B cell (primary cell): ENCODE measurements around the gene CNGA2. TPM values are rescaled to one million over a fixed set of nuclear protein-coding genes. Genes with fewer than 3 reads are reported as not detected.

Experiments
- ATAC-seq: fragments of 200-7000 bp; cut with Tn5 transposase; one replicate; pipeline ENCODE4 v1.10.0; 2021; ENCODE audit warnings: low read depth, mild to moderate bottlenecking, moderate number of reproducible peaks, moderate library complexity
- CTCF ChIA-PET: fragments of 350-600 bp; sonication (Branson Sonifier 250); formaldehyde crosslinking; loops from one replicate; lab custom pipeline; 2021; ENCODE audit warnings: antibody characterized with exemption, inconsistent platforms; lab: Charles Lee
- POLR2A ChIA-PET: fragments of 350-600 bp; sonication (Branson Sonifier 250); formaldehyde crosslinking; loops from one replicate; lab custom pipeline; 2021; ENCODE audit warnings: antibody characterized with exemption; lab: Charles Lee
- DNase-seq: peaks from one replicate; pipeline ENCODE4 v3.0.0; 2013
- H2AFZ ChIP-seq: 2 replicates; pipeline ENCODE4 v1.6.1; 2012; ENCODE audit warnings: mild to moderate bottlenecking, low read depth, low read length; ENCODE audit not compliant: insufficient read depth, poor library complexity, severe bottlenecking
- H3K27ac ChIP-seq, 2 donors: 1 replicate in 1 of 2; 2 replicates in 1 of 2; pipeline ENCODE4 v1.5.1; 2012 to 2013; ENCODE audit warnings: low read length in 2 of 2, mild to moderate bottlenecking in 2 of 2, moderate library complexity in 1 of 2
- H3K27me3 ChIP-seq, 4 experiments: fragments of 200-600 bp in 1 of 4; sonication (generic) in 1 of 4; replicated peaks in 1 of 4; 1 replicate in 2 of 4; 2 replicates in 2 of 4; pipeline versions ENCODE4 v1.6.1 to v1.7.0; 2013 to 2016; ENCODE audit warnings: low read length in 3 of 4, mild to moderate bottlenecking in 2 of 4, mixed read lengths in 1 of 4, moderate library complexity in 1 of 4; ENCODE audit not compliant: insufficient read depth in 4 of 4, control insufficient read depth in 3 of 4; ENCODE audit errors: control extremely low read depth in 1 of 4
- H3K36me3 ChIP-seq, 2 experiments: replicated peaks in 1 of 2; 1 replicate in 1 of 2; 2 replicates in 1 of 2; pipeline versions ENCODE4 v1.6.1 to v1.7.1; 2013; ENCODE audit warnings: low read length in 1 of 2; ENCODE audit not compliant: insufficient read depth in 2 of 2, control insufficient read depth in 1 of 2; ENCODE audit errors: control extremely low read depth in 1 of 2, extremely low read depth in 1 of 2
- H3K4me1 ChIP-seq, 2 donors: fragments of 200-600 bp in 1 of 2; sonication (generic) in 1 of 2; 1 replicate in 1 of 2; 2 replicates in 1 of 2; pipeline versions ENCODE4 v1.5.1 to v1.6.1; 2013 to 2017; ENCODE audit warnings: low read length in 2 of 2; ENCODE audit not compliant: control insufficient read depth in 2 of 2, insufficient read depth in 2 of 2
- H3K4me2 ChIP-seq: replicated peaks from 2 replicates; pipeline ENCODE3; 2012; ENCODE audit warnings: mild to moderate bottlenecking, low read depth, low read length; ENCODE audit not compliant: poor library complexity, severe bottlenecking
- H3K4me3 ChIP-seq, 5 experiments: fragments of 200-600 bp in 1 of 5; sonication (generic) in 1 of 5; 1 replicate in 3 of 5; 2 replicates in 2 of 5; pipeline versions ENCODE4 v1.5.1 to v1.7.0; 2011 to 2016; ENCODE audit warnings: low read length in 4 of 5, mild to moderate bottlenecking in 4 of 5, low read depth in 2 of 5, control low read depth in 1 of 5, moderate library complexity in 1 of 5; ENCODE audit not compliant: insufficient read depth in 1 of 5; ENCODE audit errors: control extremely low read depth in 1 of 5, extremely low read depth in 1 of 5
- H3K79me2 ChIP-seq: fragments of 200-600 bp; sonication (generic); one replicate; pipeline ENCODE4 v1.6.0; 2016; ENCODE audit warnings: low read length; ENCODE audit not compliant: control insufficient read depth, insufficient read depth
- H3K9ac ChIP-seq: fragments of 200-600 bp; sonication (generic); 2 replicates; pipeline ENCODE4 v1.6.1; 2017; ENCODE audit warnings: mild to moderate bottlenecking, low read length, moderate library complexity
- H3K9me3 ChIP-seq, 3 donors: one replicate each; pipeline versions ENCODE4 v1.6.1 to v1.7.1; 2013; ENCODE audit warnings: low read length in 2 of 3; ENCODE audit not compliant: control insufficient read depth in 2 of 3, insufficient read depth in 1 of 3; ENCODE audit errors: control extremely low read depth in 1 of 3
- H4K20me1 ChIP-seq: 2 replicates; pipeline ENCODE4 v1.6.0; 2012; ENCODE audit warnings: mild to moderate bottlenecking, low read length; ENCODE audit not compliant: insufficient read depth, control insufficient read depth, poor library complexity, severe bottlenecking
- H3K27ac Mint-ChIP-seq: one replicate; pipeline ENCODE4 v1.8.0; 2021; ENCODE audit warnings: mixed read lengths
- H3K27me3 Mint-ChIP-seq: one replicate; pipeline ENCODE4 v1.8.0; 2021; ENCODE audit warnings: mixed read lengths
- H3K4me1 Mint-ChIP-seq: one replicate; pipeline ENCODE4 v1.8.0; 2021; ENCODE audit warnings: mixed read lengths
- H3K4me3 Mint-ChIP-seq: one replicate; pipeline ENCODE4 v1.8.0; 2021; ENCODE audit warnings: mixed read lengths
- H3K9me3 Mint-ChIP-seq: one replicate; pipeline ENCODE4 v1.8.0; 2022; ENCODE audit warnings: mixed read lengths; ENCODE audit not compliant: insufficient read depth
- EZH2 ChIP-seq: IDR thresholded peaks from 2 replicates; pipeline ENCODE4 v1.6.1; 2012; ENCODE audit warnings: borderline replicate concordance, low read depth, mild to moderate bottlenecking, moderate library complexity, low read length; ENCODE audit not compliant: insufficient read depth, poor library complexity, severe bottlenecking
- WGBS: methylation state at CpG from one replicate; pipeline ENCODE4 v1.1.5; 2013; ENCODE audit warnings: missing lambda C conversion rate; ENCODE audit not compliant: insufficient coverage; 5-methylcytosine and 5-hydroxymethylcytosine counted together
- intact Hi-C: fragments of 100-400 bp; cut with micrococcal nuclease; formaldehyde crosslinking; loops from one replicate; pipeline ENCODE4 v1.10.0; 2022
- polyA plus RNA-seq: library from polyadenylated mRNA; depleted of rRNA; stranded (reverse); fragments of >200 nt; gene quantifications from 2 replicates; pipeline ENCODE4 v1.2.3, GENCODE V29; 2012
- total RNA-seq, 2 donors: library from RNA; stranded (reverse); fragments of 120-200 nt in 1 of 2; gene quantifications; 1 replicate in 1 of 2; 2 replicates in 1 of 2; pipeline versions ENCODE4 v1.2.3 to v1.2.4, GENCODE V29; 2013 to 2022
- TF ChIP-seq, protein P1 (sequence below): fragments of 200-600 bp; IDR thresholded peaks from one replicate; pipeline ENCODE4 v1.8.0; 2022; ENCODE audit warnings: antibody characterized with exemption, mild to moderate bottlenecking

The CNGA2 gene
- total and polyA plus RNA-seq, 2 donors (not counting 1 experiment from before 2014, with no cell fraction given): not detected

- ATAC-seq: no peak
- H3K36me3 ChIP-seq: no peaks in the 10 kb centered on the region
- WGBS: 89% methylated on average over 5 of the region's 5 CpGs
- no peak overlapping the region for H2AFZ ChIP-seq
- ChIA-PET POLR2A (no interaction called here), CTCF (no interaction called here)
- intact Hi-C loops: no loop called here
- H3K9ac ChIP-seq: no peak overlapping the region
- Mint-ChIP-seq H3K4me1 (no peaks in the 10 kb centered on the region), H3K4me3 (no peak overlapping the region), H3K9me3 (no peaks in the 10 kb centered on the region), H3K27ac (no peak overlapping the region), H3K27me3 (peaks cover 3% of the 10 kb centered on the region)
- H4K20me1 ChIP-seq: no peaks in the 10 kb centered on the region
- H3K27me3 ChIP-seq: no peaks in the 10 kb centered on the region
- TF ChIP-seq EZH2: no peak
- TF ChIP-seq, protein P1, sequence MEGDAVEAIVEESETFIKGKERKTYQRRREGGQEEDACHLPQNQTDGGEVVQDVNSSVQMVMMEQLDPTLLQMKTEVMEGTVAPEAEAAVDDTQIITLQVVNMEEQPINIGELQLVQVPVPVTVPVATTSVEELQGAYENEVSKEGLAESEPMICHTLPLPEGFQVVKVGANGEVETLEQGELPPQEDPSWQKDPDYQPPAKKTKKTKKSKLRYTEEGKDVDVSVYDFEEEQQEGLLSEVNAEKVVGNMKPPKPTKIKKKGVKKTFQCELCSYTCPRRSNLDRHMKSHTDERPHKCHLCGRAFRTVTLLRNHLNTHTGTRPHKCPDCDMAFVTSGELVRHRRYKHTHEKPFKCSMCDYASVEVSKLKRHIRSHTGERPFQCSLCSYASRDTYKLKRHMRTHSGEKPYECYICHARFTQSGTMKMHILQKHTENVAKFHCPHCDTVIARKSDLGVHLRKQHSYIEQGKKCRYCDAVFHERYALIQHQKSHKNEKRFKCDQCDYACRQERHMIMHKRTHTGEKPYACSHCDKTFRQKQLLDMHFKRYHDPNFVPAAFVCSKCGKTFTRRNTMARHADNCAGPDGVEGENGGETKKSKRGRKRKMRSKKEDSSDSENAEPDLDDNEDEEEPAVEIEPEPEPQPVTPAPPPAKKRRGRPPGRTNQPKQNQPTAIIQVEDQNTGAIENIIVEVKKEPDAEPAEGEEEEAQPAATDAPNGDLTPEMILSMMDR: no peak
- no peaks in the 10 kb centered on the region for H3K4me1 ChIP-seq
- no peak overlapping the region for H3K4me3 ChIP-seq
- DNase-seq: no peak
- H3K9me3 ChIP-seq: no peaks in the 10 kb centered on the region
- H3K79me2 ChIP-seq: no peaks in the 10 kb centered on the region
- no peak overlapping the region for H3K4me2 ChIP-seq
- no peak overlapping the region for H3K27ac ChIP-seq
Measured at GRCh38 chrX:151726751-151727150, 7.8 kb upstream of the CNGA2 start.

DNA sequence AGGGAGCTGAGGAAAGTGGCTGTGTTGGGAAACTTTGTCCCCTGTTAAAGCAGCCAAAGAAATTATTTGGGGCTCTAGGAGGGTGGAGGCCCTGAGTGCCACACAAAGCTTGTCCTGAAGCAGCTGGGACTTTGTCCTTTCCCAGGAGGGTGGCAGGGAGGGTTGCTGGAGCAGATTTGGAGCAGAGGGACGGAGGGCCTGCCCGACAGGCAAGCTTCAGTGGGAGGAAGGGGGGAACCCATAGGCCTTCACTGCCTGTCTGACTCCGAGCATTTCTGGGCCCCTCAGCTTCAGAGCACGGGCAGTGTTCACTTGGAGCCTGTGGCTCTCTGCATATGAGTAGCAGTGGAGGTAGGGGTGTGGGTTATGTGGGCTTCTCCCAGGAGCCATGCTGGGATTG, 7.2 kb upstream of the CNGA2 start:
- no peaks in the 10 kb centered on the region for H4K20me1 ChIP-seq
- no peaks in the 10 kb centered on the region for H3K9me3 ChIP-seq
- no peak for ATAC-seq
- Mint-ChIP-seq H3K27ac (no peak overlapping the region), H3K9me3 (no peaks in the 10 kb centered on the region), H3K4me3 (no peak overlapping the region), H3K4me1 (no peaks in the 10 kb centered on the region), H3K27me3 (peaks cover 3% of the 10 kb centered on the region)
- no peak overlapping the region for H3K4me2 ChIP-seq
- no peak overlapping the region for H3K4me3 ChIP-seq
- no peak for DNase-seq
- H3K27ac ChIP-seq: no peak overlapping the region
- H3K79me2 ChIP-seq: no peaks in the 10 kb centered on the region
- no peaks in the 10 kb centered on the region for H3K27me3 ChIP-seq
- 84% methylated on average over 3 of the region's 4 CpGs for WGBS
- ChIA-PET POLR2A (no interaction called here), CTCF (no interaction called here)
- no peak overlapping the region for H3K9ac ChIP-seq
- no peaks in the 10 kb centered on the region for H3K36me3 ChIP-seq
- TF ChIP-seq, protein P1: no peak
- TF ChIP-seq EZH2: no peak
- intact Hi-C loops: no loop called here
- H3K4me1 ChIP-seq: no peaks in the 10 kb centered on the region
- H2AFZ ChIP-seq: no peak overlapping the region
